Activated CD4-positive, alpha-beta T cell treated with anti-CD3 and anti-CD28 coated beads, Interleukin-2, Interleukin-4, amounts not matched to agents 100 ng/mL and 50 ng/mL, durations not matched to agents 16 hours and 8 hours (primary cell): ENCODE measurements around the gene RBM47.
"Not testable (repeated sequence)": the region's sequence is repeated elsewhere in the genome, so short reads cannot be mapped to it uniquely, and the experiment has no call there.

Experiments used
- DNase-seq: peaks from one replicate; pipeline ENCODE4 v3.0.0-alpha.2; 2020; ENCODE audit warnings: low spot score

The RBM47 gene

GRCh38 chr4:40562208-40562607 lies 67.5 kb downstream of the RBM47 start:
- DNase-seq = no peak

- not testable (repeated sequence) for DNase-seq
Measured at GRCh38 chr4:40561543-40562177, 68.0 kb downstream of the RBM47 start.

- peak; percentile 53 for DNase-seq
Measured at GRCh38 chr4:40559585-40560465, 69.8 kb downstream of the RBM47 start.

GRCh38 chr4:40557736-40558135 lies 71.9 kb downstream of the RBM47 start:
- DNase-seq = no peak

- DNase-seq = no peak
Measured at GRCh38 chr4:40555176-40555900, 74.3 kb downstream of the RBM47 start.

GRCh38 chr4:40554641-40555040 lies 75.0 kb downstream of the RBM47 start:
- not testable (repeated sequence) for DNase-seq

- DNase-seq = no peak
Measured at GRCh38 chr4:40553995-40554394, 75.7 kb downstream of the RBM47 start.

GRCh38 chr4:40552536-40552935 lies 77.1 kb downstream of the RBM47 start:
- DNase-seq = no peak

GRCh38 chr4:40551568-40552136 lies 78.0 kb downstream of the RBM47 start:
- peak; percentile 45 for DNase-seq

GRCh38 chr4:40550948-40551462 lies 78.7 kb downstream of the RBM47 start:
- DNase-seq = peak; percentile 34

- no peak for DNase-seq
Measured at GRCh38 chr4:40550196-40550595, 79.5 kb downstream of the RBM47 start.

- DNase-seq = no peak
Measured at GRCh38 chr4:40548256-40548655, 81.4 kb downstream of the RBM47 start.

GRCh38 chr4:40547789-40548132 lies 81.9 kb downstream of the RBM47 start:
- no peak for DNase-seq

- no peak for DNase-seq
Measured at GRCh38 chr4:40546969-40547788, 82.5 kb downstream of the RBM47 start.

- DNase-seq = no peak
Measured at GRCh38 chr4:40546506-40546905, 83.2 kb downstream of the RBM47 start.

- not testable (repeated sequence) for DNase-seq
Measured at GRCh38 chr4:40545487-40545886, 84.2 kb downstream of the RBM47 start.

GRCh38 chr4:40544221-40544620 lies 85.4 kb downstream of the RBM47 start:
- DNase-seq = no peak

- no peak for DNase-seq
Measured at GRCh38 chr4:40540800-40541199, 88.9 kb downstream of the RBM47 start.

GRCh38 chr4:40536032-40536431 lies 93.6 kb downstream of the RBM47 start:
- DNase-seq = no peak

GRCh38 chr4:40531636-40532023 lies 98.0 kb downstream of the RBM47 start:
- DNase-seq = no peak

GRCh38 chr4:40530961-40531635 lies 98.6 kb downstream of the RBM47 start:
- DNase-seq = no peak
